Urinary bladder (tissue), 4 donors: Measurements from ENCODE around the gene CD44. TPM values are rescaled to one million over a fixed set of nuclear protein-coding genes. Genes with fewer than 3 reads are reported as not detected.

Experiments used
- DNase-seq: peaks from one replicate; pipeline ENCODE4 v3.0.0-alpha.2; 2015; ENCODE audit errors: extremely low spot score
- H3K27ac ChIP-seq: one replicate; pipeline ENCODE4 v1.5.1; 2013; ENCODE audit warnings: low read depth, mild to moderate bottlenecking, moderate library complexity
- H3K36me3 ChIP-seq: one replicate; pipeline ENCODE4 v1.6.1; 2013; ENCODE audit warnings: mild to moderate bottlenecking, moderate library complexity; ENCODE audit not compliant: insufficient read depth
- H3K4me1 ChIP-seq: one replicate; pipeline ENCODE4 v1.6.1; 2013; ENCODE audit warnings: mild to moderate bottlenecking, moderate library complexity; ENCODE audit not compliant: insufficient read depth
- H3K4me3 ChIP-seq: one replicate; pipeline ENCODE4 v1.5.1; 2013; ENCODE audit warnings: low read depth, low read length
- WGBS: extraction: QIAGEN DNeasy Blood & Tissue Kit; methylation state at CpG from one replicate; pipeline ENCODE4 v1.1.7; 2013; 5-methylcytosine and 5-hydroxymethylcytosine counted together
- polyA plus RNA-seq: library from polyadenylated mRNA; stranded (reverse); fragments of 200-250 nt; gene quantifications from one replicate; pipeline ENCODE4 v1.2.3, GENCODE V29; 2013
- total RNA-seq: library from RNA; depleted of rRNA; stranded (reverse); fragments of >200 nt; gene quantifications from one replicate; pipeline ENCODE4 v1.2.3, GENCODE V29; 2014
- donor health status: healthy with polysubstance abuse.
- donor health status: healthy.

The CD44 gene
- total and polyA plus RNA-seq, 2 donors, result 152 to 225 TPM

DNA sequence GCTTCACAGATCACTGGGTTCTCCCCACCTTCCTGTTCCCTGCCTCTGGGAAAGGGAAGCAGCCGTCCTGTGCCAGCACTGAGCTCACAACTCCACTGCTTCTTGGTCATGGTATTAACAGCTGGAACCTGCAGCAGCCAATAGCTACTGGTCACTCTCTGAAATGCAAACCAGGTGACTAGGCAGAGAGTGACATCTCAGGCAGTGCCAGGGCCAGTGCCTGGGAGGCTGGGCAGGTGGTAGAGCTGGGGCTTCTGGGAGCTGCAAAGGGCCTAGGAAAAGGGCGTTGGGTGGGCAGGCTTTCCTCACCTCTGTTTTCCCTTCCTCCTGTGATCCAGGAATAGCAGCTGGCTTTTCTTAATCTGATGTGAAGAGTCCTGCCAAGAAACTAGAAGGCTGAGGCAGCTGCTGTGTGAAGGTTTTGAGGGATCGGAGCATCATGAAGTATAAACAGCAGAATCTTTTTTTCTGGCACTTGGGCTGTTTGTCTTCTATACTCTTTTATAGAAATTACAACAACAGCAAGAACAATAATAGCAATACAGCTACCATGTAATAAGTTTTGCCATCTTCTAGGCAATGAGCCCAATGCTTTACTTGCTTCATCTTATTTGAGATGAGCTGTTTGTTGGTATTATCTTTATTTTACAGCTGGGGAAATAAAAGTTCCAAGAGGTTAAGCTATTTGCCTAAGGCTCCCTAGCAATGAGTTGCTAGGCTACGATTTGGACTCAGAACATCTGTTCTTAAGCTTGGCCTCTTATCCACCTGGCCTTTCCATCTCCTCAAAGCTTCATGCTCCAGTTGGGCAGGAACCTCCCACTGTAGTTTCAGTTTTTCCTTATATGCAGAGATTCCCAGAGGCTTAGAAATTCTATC, 22.0 kb upstream of the CD44 start:
- no peak overlapping the region for H3K27ac ChIP-seq
- DNase-seq, result peak; percentile 49
- WGBS, result 25% methylated on average over 4 of the region's 4 CpGs
- H3K4me3 ChIP-seq, result no peak overlapping the region
- no peaks in the 10 kb centered on the region for H3K36me3 ChIP-seq
- no peaks in the 10 kb centered on the region for H3K4me1 ChIP-seq

DNA sequence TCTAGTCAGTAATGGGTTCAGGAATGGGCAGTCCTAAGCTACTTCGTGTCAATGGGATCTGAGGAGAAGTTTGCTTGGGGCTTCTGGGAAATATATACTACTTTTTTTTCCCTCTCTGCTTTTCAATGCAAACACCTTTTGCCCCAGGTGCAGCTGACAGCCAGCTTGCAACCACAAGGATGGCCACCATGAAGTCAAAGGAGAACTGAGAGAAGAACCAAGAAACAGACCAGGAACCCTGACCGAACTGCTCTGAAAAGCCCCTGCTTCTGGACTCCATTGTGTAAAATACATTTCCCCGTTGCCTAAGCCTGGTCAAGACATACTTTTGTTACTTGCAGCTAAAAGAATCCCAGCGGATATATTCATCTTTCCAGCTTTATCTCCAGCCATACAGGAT, 20.1 kb upstream of the CD44 start:
- H3K4me1 ChIP-seq, result no peaks in the 10 kb centered on the region
- H3K4me3 ChIP-seq, result no peak overlapping the region
- WGBS, result 95% methylated on average over 4 of the region's 4 CpGs
- no peak for DNase-seq
- H3K36me3 ChIP-seq, result no peaks in the 10 kb centered on the region
- H3K27ac ChIP-seq, result no peak overlapping the region

DNA sequence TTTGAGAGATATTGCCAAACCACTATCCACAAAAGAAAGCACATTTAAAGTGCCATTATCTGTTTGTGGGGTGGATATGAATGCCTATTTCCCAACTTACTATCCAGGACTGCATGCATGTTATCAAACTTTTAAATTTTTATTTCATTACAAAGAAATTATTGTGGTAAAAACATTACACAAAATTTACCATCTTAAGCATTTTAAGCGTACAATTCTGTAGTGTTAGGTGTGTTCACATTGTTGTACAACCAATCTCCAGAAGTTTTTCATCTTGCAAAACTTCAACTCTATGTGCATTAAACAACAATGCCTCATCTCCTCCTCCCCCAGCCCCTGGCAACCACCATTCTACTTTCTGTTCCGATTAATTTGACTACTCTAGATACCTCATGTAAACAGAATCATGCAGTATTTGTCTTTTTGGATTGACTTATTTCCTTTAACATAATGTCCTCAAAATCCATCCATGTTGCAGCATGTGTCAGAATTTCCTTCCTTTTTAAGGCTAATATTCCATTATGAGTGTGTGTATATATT, 17.6 kb upstream of the CD44 start:
- no peak overlapping the region for H3K27ac ChIP-seq
- H3K36me3 ChIP-seq, result no peaks in the 10 kb centered on the region
- WGBS, result 82% methylated on average over 2 of the region's 2 CpGs

DNA sequence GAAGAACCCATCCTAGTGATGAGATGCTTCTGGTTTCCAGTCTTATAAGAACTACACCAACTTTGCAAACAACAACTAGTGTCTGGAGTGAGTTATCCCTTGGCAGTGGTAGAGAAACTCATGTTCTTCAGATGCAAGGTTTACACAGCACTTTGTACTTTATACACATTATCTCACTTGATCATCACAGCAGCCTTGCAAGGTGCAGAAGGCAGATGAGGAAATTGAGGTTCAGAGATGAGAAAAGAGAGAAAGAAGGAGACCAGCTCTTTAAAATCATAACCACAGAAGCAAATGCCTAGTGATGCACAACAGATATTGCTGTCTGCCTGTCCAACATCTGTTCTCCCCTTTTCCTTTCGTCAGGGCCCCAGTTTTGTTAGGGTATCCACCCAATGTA, 16.7 kb upstream of the CD44 start:
- DNase-seq, result no peak
- H3K4me3 ChIP-seq, result no peak overlapping the region
- no peaks in the 10 kb centered on the region for H3K36me3 ChIP-seq
- WGBS, result 94% methylated on average over 1 of the region's 1 CpG
- H3K4me1 ChIP-seq, result no peaks in the 10 kb centered on the region
- no peak overlapping the region for H3K27ac ChIP-seq

More for the DNA sequence above, 17.6 kb upstream of the CD44 start:
- Histone ChIP-seq H3K4me3 (no peak overlapping the region), H3K4me1 (no peaks in the 10 kb centered on the region)
- no peak for DNase-seq

DNA sequence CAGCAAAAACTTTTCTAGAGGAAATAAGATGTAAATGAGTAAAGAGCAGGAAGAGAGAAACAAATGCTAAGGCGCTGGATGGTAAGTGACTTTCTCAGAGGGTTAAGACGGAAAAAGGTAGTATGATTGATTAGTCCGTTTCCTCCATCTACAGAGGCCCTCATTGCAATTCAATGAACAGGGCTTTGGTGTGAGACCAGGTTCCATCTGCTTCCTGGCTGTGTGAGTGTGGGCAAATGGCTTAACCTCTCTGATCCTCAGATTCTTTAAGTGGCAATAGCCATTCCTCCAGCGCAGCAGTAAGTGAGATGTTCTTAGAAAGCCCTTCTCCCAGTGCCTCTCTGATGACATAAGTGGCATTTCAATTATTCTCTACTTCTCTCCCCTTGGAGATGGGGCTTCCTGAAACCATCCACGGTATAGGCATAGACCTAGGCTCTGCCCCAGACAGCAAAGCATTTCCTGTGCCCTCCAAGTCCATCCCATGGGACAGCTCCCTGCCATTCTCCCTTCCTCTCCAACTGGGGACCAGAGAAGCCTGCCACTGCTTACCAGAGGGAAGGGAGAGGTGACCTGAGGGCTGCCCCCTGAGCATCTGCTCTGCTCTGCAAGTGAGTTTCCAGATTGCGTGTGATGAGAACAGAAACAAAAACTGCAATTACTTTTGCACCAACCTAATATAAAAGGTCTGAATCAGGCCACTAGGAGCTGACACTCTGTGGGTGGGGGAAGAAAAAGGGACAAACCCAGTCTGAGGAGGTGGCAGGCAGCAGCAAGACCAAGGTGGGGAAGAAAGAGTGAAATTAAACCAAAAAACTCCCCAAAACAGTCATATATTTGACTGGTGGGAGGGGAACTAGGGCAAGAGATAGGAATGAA, 12.7 kb upstream of the CD44 start:
- H3K36me3 ChIP-seq, result no peaks in the 10 kb centered on the region
- no peak for DNase-seq
- no peak overlapping the region for H3K4me3 ChIP-seq

DNA sequence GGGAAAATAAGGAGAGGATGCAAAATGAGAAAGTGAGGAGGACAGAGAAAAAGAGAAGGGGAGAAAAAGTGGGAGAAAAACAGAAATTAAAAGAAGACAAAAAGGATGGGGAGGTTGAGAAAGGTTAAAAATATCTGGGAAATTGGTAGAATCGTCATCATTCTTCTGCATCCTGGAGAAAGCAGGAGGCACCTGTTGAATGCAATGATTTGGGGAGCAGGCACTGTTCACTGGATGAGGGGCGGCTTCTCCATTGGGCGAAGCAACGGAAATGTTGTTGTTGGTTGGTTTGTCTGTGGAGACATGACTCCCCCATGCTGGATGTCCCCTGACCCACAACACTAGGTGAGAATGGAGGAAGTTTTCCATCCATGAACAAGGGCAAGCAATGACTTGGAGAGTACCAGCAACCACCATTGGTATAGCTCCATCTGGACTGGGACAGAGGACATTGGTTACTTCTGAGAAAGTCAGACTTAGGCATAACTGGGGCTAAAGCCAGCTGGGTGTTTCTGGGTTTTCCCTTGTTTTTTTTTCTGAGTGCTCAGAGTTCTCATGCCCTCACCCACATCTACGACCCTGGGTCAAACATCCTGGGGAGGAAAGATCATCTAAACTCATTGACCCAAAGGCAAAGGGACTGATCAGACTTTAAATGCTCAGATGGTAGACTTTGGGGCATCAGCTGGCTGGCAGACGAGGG, 11.9 kb upstream of the CD44 start:
- WGBS, result 85% methylated on average over 6 of the region's 6 CpGs
- no peak for DNase-seq

More for the DNA sequence above, 12.7 kb upstream of the CD44 start:
- WGBS, result 90% methylated on average over 6 of the region's 6 CpGs
- no peak overlapping the region for H3K27ac ChIP-seq
- no peaks in the 10 kb centered on the region for H3K4me1 ChIP-seq

DNA sequence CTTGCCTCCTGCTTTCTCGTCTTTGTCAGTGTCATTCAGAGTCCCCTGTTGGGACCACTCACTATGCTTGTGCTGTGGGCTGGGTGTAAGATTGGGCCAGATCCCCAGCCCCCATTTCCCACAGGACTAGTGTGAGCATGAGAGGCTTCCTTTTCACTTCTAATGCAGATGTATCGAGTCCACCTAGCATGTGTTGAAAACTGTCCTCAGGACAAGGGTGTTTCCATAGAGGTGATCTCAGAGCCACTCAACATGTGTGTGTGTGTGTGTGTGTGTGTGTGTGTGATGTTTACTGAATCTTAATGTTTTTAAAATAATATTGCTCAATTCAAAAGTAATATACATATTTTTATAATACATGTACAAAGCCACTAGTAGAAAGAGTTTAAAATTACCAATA, 11.4 kb upstream of the CD44 start:
- 69% methylated on average over 2 of the region's 2 CpGs for WGBS
- Histone ChIP-seq H3K27ac (no peak overlapping the region), H3K4me1 (no peaks in the 10 kb centered on the region), H3K4me3 (no peak overlapping the region), H3K36me3 (no peaks in the 10 kb centered on the region)
- no peak for DNase-seq

More for the DNA sequence above, 11.9 kb upstream of the CD44 start:
- no peaks in the 10 kb centered on the region for H3K36me3 ChIP-seq
- H3K4me1 ChIP-seq, result no peaks in the 10 kb centered on the region
- no peak overlapping the region for H3K27ac ChIP-seq
- no peak overlapping the region for H3K4me3 ChIP-seq

DNA sequence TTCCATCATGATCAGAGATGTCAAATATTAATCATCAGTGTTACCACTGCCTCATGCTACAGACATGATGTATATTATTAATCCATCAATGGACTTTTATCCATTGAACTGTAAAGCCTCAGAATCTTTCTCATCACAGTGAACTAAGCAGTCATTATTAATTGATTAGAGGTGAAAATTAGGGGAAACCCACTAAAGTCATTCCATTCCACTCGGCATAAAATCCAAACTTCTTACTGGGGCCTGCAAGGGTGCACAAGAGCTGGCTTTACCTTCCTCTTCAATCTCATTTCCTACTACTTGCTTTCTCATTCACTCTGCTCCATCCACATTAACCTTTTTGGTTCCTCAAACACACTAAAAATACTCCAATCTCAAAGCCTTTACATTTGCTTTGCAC, 7.9 kb upstream of the CD44 start:
- no peak overlapping the region for H3K4me3 ChIP-seq
- no peak overlapping the region for H3K27ac ChIP-seq
- H3K4me1 ChIP-seq, result no peaks in the 10 kb centered on the region
- no peaks in the 10 kb centered on the region for H3K36me3 ChIP-seq
- DNase-seq, result no peak
- WGBS, result 97% methylated on average over 1 of the region's 1 CpG

DNA sequence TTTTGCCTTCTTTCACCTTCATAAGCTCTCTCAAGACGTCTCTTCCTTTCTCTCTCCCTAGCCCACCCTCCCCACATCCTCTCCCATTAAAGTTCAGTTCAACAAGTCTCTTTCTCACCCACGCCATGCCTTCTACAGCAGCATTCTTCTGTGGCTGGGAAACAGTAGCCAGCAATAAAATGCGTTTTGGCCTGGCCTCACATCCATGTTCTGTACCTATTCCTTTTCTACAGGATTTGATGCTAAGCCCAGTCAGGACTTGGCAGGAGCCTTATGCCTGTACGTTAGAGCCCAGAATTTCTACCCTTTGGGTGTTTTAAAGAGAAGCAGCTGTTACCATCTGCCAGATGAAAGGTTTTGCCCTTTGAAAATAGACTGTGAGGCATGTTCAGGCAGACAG, 7.1 kb upstream of the CD44 start:
- Histone ChIP-seq H3K4me3 (no peak overlapping the region), H3K36me3 (no peaks in the 10 kb centered on the region), H3K27ac (no peak overlapping the region), H3K4me1 (no peaks in the 10 kb centered on the region)
- 61% methylated on average over 4 of the region's 4 CpGs for WGBS
- no peak for DNase-seq

DNA sequence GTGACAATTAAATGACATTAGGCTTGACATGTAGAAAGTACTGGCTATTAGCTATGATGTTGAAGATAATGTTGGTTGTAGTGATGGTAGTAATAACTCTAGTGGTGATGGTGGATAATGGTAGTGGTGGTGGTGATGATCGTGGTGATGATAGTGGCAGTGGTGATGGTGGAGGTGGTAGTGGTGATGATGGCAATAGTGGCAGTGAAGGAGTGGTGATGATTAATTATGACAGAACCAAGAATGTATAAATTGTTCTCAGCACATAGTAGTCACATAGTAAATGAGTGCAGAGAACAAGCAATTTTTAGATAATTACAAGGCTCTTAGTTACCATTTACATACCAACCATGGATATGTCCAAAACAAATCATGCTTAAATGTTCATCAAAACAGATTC, 5.3 kb upstream of the CD44 start:
- Histone ChIP-seq H3K36me3 (no peaks in the 10 kb centered on the region), H3K27ac (no peak overlapping the region), H3K4me3 (no peak overlapping the region), H3K4me1 (no peaks in the 10 kb centered on the region)
- 96% methylated on average over 1 of the region's 1 CpG for WGBS
- no peak for DNase-seq

DNA sequence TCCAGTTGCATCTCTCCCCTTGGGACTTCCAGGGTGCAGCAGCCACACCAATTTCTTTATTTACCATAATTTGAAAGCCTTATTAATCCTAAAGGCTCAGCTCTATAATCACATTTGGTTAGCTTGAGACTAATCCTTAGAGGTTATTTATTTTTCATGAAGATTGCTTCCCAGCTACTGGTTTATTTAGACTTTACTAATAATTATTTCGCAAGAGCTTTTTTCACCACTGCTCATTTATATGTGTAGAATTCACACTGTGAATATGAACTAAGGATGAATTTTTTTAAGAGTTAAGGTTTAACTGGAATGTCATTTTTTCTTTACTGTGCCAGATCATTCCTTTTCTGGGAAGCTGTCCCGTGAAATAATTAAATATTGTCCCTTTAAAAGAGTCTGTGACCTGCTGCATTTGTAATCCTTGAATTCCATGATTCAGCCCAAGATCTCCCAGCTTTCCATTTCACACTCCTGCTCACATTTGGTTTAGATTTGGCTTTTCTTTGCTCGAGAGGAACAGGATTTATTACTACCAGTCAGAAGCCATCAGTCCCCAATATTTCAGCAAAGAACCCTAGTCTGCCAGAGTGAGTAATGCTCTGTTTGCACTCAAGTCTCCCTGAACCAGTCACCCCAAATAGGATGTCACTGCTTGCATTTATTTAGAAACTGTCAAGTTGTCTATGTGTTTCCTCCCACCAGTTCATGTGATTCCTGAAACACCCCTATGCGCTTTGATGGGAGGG, 4.4 kb upstream of the CD44 start:
- Histone ChIP-seq H3K27ac (no peak overlapping the region), H3K36me3 (no peaks in the 10 kb centered on the region), H3K4me3 (no peak overlapping the region), H3K4me1 (no peaks in the 10 kb centered on the region)
- 69% methylated on average over 4 of the region's 4 CpGs for WGBS
- no peak for DNase-seq

DNA sequence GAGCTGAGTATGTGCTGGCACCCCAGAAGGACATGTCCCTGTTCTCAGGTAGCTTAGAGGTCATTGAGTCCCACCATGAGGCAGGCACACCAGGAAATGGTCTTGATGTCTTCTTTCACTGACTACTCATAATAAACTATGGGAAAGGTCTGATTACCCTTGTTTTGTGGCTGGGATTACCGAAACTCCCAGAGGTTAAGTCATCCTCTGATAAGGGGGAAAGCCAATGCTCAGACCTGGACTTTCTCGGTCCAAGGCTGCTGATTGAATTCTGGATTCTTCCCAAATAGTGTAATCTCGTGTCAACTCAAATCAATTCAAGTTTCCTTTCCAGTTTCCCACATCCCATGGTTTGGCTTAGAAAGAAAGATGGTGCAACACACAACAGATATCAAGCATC, 3.7 kb upstream of the CD44 start:
- H3K36me3 ChIP-seq, result no peaks in the 10 kb centered on the region
- H3K4me1 ChIP-seq, result no peaks in the 10 kb centered on the region
- H3K4me3 ChIP-seq, result no peak overlapping the region
- H3K27ac ChIP-seq, result no peak overlapping the region
- WGBS, result 58% methylated on average over 3 of the region's 3 CpGs
- DNase-seq, result no peak

DNA sequence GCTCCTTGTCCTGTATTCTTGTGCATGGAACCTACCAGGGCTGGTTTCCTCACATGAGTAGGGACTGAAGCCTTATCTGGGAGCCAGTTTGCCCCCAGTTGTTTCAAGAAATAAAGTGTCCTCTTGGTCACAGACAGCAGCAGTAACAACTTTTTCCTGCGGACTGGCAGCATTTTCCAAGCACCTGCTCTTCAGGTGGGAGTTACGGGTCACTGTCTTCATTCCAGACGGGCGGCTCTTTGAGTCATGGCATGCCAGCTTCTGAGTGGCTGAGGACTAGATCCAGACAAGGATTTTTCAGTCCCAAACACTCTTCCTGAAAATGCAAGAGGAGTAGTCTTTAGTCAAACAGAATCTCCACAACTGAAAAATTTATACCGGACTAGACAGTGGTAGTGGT, 2.7 kb upstream of the CD44 start:
- Histone ChIP-seq H3K4me1 (no peaks in the 10 kb centered on the region), H3K27ac (no peak overlapping the region), H3K4me3 (no peak overlapping the region), H3K36me3 (no peaks in the 10 kb centered on the region)
- DNase-seq, result no peak
- WGBS, result 96% methylated on average over 5 of the region's 5 CpGs
